HCT116 (cell line): Measurements from ENCODE around the gene KCNIP4. TPM values are rescaled to one million over a fixed set of nuclear protein-coding genes. Genes with fewer than 3 reads are reported as not detected.

Experiments used
- ATAC-seq: fragments of 200-7000 bp; cut with Tn5 transposase; 2 replicates; pipeline ENCODE4 v1.9.1; 2020; ENCODE audit warnings: mild to moderate bottlenecking, moderate library complexity
- BruUV-seq: library from RNA; stranded (reverse); fragments of 400-500 nt; replicated peaks from 2 replicates; lab custom pipeline; 2021; lab: Mats Ljungman, UMichigan
- CTCF ChIA-PET: fragments of 300-600 bp; sonication (Branson Sonifier 250); formaldehyde crosslinking; loops from one replicate; lab custom pipeline; 2021; ENCODE audit warnings: antibody characterized with exemption; lab: Charles Lee
- POLR2A ChIA-PET: fragments of 300-600, 350-600 bp; sonication (Branson Sonifier 250); formaldehyde crosslinking; loops from one replicate; lab custom pipeline; 2021; ENCODE audit warnings: antibody characterized with exemption; lab: Charles Lee
- RAD21 ChIA-PET, 2 experiments: fragments of 300-600 bp; sonication (Branson Sonifier 250); formaldehyde crosslinking; loops; one replicate each; lab custom pipeline; 2023; ENCODE audit warnings: low total read pairs in 2 of 2; ENCODE audit not compliant: uncharacterized antibody in 2 of 2, unreplicated experiment in 2 of 2, low non-redundant PET in 1 of 2; lab: Charles Lee
- DNase-seq: peaks from one replicate; pipeline ENCODE4 v3.0.0-alpha.2; 2010; ENCODE audit warnings: low read depth, low spot score
- H2AFZ ChIP-seq: fragments of 200-600 bp; shearing (Covaris generic), sonication (generic); 2 replicates; pipeline ENCODE4 v1.6.1; 2017; ENCODE audit warnings: low read depth, mixed run types, mixed read lengths, antibody characterized with exemption, low read length; ENCODE audit not compliant: poor library complexity, severe bottlenecking
- H3K27ac ChIP-seq: 2 replicates; pipeline ENCODE4 v1.5.1; 2012; ENCODE audit warnings: low read depth, low read length
- H3K27me3 ChIP-seq: fragments of 200-600 bp; sonication (generic); 2 replicates; pipeline ENCODE4 v1.6.1; 2016; ENCODE audit warnings: mixed run types, low read length, mixed read lengths; ENCODE audit not compliant: insufficient read depth
- H3K36me3 ChIP-seq, 2 experiments: fragments of 200-500 bp in 1 of 2; fragments of 200-600 bp in 1 of 2; sonication (Bioruptor generic) in 1 of 2; sonication (generic) in 1 of 2; 2 replicates each; pipeline versions ENCODE4 v1.5.1 to v1.6.1; 2014 to 2016; ENCODE audit warnings: low read length in 2 of 2, inconsistent platforms in 1 of 2, mixed read lengths in 1 of 2, mixed run types in 1 of 2; ENCODE audit not compliant: insufficient read depth in 2 of 2, control insufficient read depth in 1 of 2
- H3K4me1 ChIP-seq, 2 experiments: fragments of 200-600 bp in 1 of 2; sonication (generic) in 1 of 2; 2 replicates each; pipeline versions ENCODE4 v1.5.1 to v1.6.1; 2012 to 2017; ENCODE audit warnings: low read length in 2 of 2, inconsistent platforms in 1 of 2, mild to moderate bottlenecking in 1 of 2, mixed read lengths in 1 of 2, mixed run types in 1 of 2, moderate library complexity in 1 of 2; ENCODE audit not compliant: insufficient read depth in 2 of 2, control insufficient read depth in 1 of 2
- H3K4me2 ChIP-seq: fragments of 200-600 bp; sonication (generic); 2 replicates; pipeline ENCODE4 v1.6.1; 2017; ENCODE audit warnings: mixed run types, low read length, mixed read lengths
- H3K4me3 ChIP-seq, 2 experiments: fragments of 200-600 bp in 1 of 2; sonication (generic) in 1 of 2; replicated peaks in 1 of 2; 2 replicates each; pipeline ENCODE4 v1.5.1; 2011 to 2016; ENCODE audit warnings: low read length in 2 of 2, control low read depth in 1 of 2, low read depth in 1 of 2, mild to moderate bottlenecking in 1 of 2, mixed read lengths in 1 of 2, mixed run types in 1 of 2
- H3K79me2 ChIP-seq: fragments of 200-600 bp; sonication (generic); 2 replicates; pipeline ENCODE4 v1.6.1; 2017; ENCODE audit warnings: mild to moderate bottlenecking, mixed run types, low read length, moderate library complexity, mixed read lengths; ENCODE audit not compliant: insufficient read depth
- H3K9ac ChIP-seq: fragments of 200-600 bp; sonication (generic); 2 replicates; pipeline ENCODE4 v1.6.1; 2016; ENCODE audit warnings: low read length, mixed read lengths
- H3K9me2 ChIP-seq: fragments of 200-600 bp; sonication (generic), shearing (Covaris generic); 2 replicates; pipeline ENCODE4 v1.6.1; 2017; ENCODE audit warnings: mixed run types, mild to moderate bottlenecking, moderate library complexity; ENCODE audit not compliant: insufficient read depth
- H3K9me3 ChIP-seq, 2 experiments: fragments of 200-500 bp in 1 of 2; fragments of 200-600 bp in 1 of 2; sonication (Bioruptor generic) in 1 of 2; sonication (generic) in 1 of 2; 2 replicates each; pipeline ENCODE4 v1.6.1; 2014 to 2017; ENCODE audit warnings: low read length in 2 of 2, mixed read lengths in 2 of 2, inconsistent platforms in 1 of 2, low read depth in 1 of 2, mild to moderate bottlenecking in 1 of 2, mixed run types in 1 of 2, moderate library complexity in 1 of 2; ENCODE audit not compliant: control insufficient read depth in 1 of 2, insufficient read depth in 1 of 2
- H4K20me1 ChIP-seq: fragments of 200-600 bp; sonication (generic), shearing (Covaris generic); 2 replicates; pipeline ENCODE4 v1.6.1; 2017; ENCODE audit warnings: mixed run types, mild to moderate bottlenecking, moderate library complexity; ENCODE audit not compliant: insufficient read depth
- ATF3 ChIP-seq: IDR thresholded peaks from 2 replicates; pipeline ENCODE4 v1.6.1; 2012
- CBX3 ChIP-seq: IDR thresholded peaks from 2 replicates; pipeline ENCODE4 v1.6.1; 2012; ENCODE audit warnings: low read depth
- CEBPB ChIP-seq: IDR thresholded peaks from 2 replicates; pipeline ENCODE4 v1.6.1; 2012; ENCODE audit warnings: low read depth
- EGR1 ChIP-seq: IDR thresholded peaks from 2 replicates; pipeline ENCODE4 v1.6.1; 2012; ENCODE audit warnings: low read depth
- ELF1 ChIP-seq: IDR thresholded peaks from 2 replicates; pipeline ENCODE4 v1.6.1; 2012; ENCODE audit warnings: low read depth, borderline replicate concordance
- EZH2 ChIP-seq: fragments of 200-600 bp; sonication (generic); IDR thresholded peaks from 2 replicates; pipeline ENCODE4 v1.6.1; 2017; ENCODE audit warnings: antibody characterized with exemption, mixed run types
- FOSL1 ChIP-seq: IDR thresholded peaks from 2 replicates; pipeline ENCODE4 v1.6.1; 2012; ENCODE audit warnings: low read depth
- JUND ChIP-seq: IDR thresholded peaks from 2 replicates; pipeline ENCODE4 v1.6.1; 2012
- MAX ChIP-seq: IDR thresholded peaks from 2 replicates; pipeline ENCODE4 v1.6.1; 2012
- POLR2A ChIP-seq: IDR thresholded peaks from 2 replicates; pipeline ENCODE4 v1.7.0; 2011; ENCODE audit warnings: borderline replicate concordance; ENCODE audit not compliant: insufficient read depth, insufficient read length; ENCODE audit errors: extremely low read depth
- REST ChIP-seq: IDR thresholded peaks from 2 replicates; pipeline ENCODE4 v1.6.1; 2012; ENCODE audit warnings: low read depth
- SIN3A ChIP-seq: IDR thresholded peaks from 2 replicates; pipeline ENCODE4 v1.6.1; 2012; ENCODE audit warnings: low read depth
- SP1 ChIP-seq: IDR thresholded peaks from 2 replicates; pipeline ENCODE4 v1.6.1; 2012; ENCODE audit warnings: low read depth
- SRF ChIP-seq: IDR thresholded peaks from 2 replicates; pipeline ENCODE4 v1.6.1; 2012; ENCODE audit warnings: low read depth
- TCF7L2 ChIP-seq: IDR thresholded peaks from 2 replicates; pipeline ENCODE4 v1.7.0; 2011; ENCODE audit warnings: borderline replicate concordance, inconsistent platforms; ENCODE audit not compliant: insufficient read depth, insufficient read length; ENCODE audit errors: extremely low read depth
- YY1 ChIP-seq: IDR thresholded peaks from 2 replicates; pipeline ENCODE4 v1.6.1; 2011; ENCODE audit warnings: low read length, low read depth, moderate library complexity, mild to moderate bottlenecking; ENCODE audit not compliant: insufficient replicate concordance; ENCODE audit errors: extremely low read depth
- ZNF274 ChIP-seq: fragments of 200-500 bp; sonication (Bioruptor generic); IDR thresholded peaks from 2 replicates; pipeline ENCODE4 v1.6.1; 2014; ENCODE audit warnings: mild to moderate bottlenecking, low read depth, low read length, inconsistent platforms
- intact Hi-C: fragments of 100-400 bp; cut with micrococcal nuclease; formaldehyde crosslinking; loops from 2 replicates; pipeline ENCODE4 v1.10.0; 2022
- total RNA-seq: library from RNA; stranded (reverse); gene quantifications from one replicate; pipeline ENCODE4 v1.2.1, GENCODE V29; 2021; ENCODE audit not compliant: unreplicated experiment
- TF ChIP-seq, protein P1 (sequence below), 3 experiments: fragments of 200-600 bp in 1 of 3; sonication (generic) in 1 of 3; IDR thresholded peaks in 2 of 3; conservative IDR thresholded peaks in 1 of 3; 2 replicates each; pipeline ENCODE4 v1.5.1; 2012 to 2017; ENCODE audit warnings: low read depth in 2 of 3, low read length in 2 of 3, antibody characterized with exemption in 1 of 3, borderline replicate concordance in 1 of 3, control low read depth in 1 of 3, mild to moderate bottlenecking in 1 of 3, mixed read lengths in 1 of 3, mixed run types in 1 of 3, moderate library complexity in 1 of 3; ENCODE audit not compliant: insufficient read depth in 1 of 3
- TF ChIP-seq, protein P2 (sequence below): IDR thresholded peaks from 2 replicates; pipeline ENCODE4 v1.6.1; 2011; ENCODE audit warnings: mild to moderate bottlenecking, low read length, moderate library complexity; ENCODE audit not compliant: insufficient replicate concordance; ENCODE audit errors: extremely low read depth

The KCNIP4 gene
- total RNA-seq, 1 experiment from 2014 or later: not detected

- Histone ChIP-seq H3K4me2 (no peak overlapping the region), H3K36me3 (no peaks in the 10 kb centered on the region), H3K4me3 (no peak overlapping the region), H3K27ac (no peak overlapping the region), H3K4me1 (no peaks in the 10 kb centered on the region), H2AFZ (no peak overlapping the region), H3K79me2 (no peaks in the 10 kb centered on the region), H4K20me1 (no peaks in the 10 kb centered on the region), H3K9me2 (no peaks in the 10 kb centered on the region), H3K9ac (no peak overlapping the region), H3K27me3 (no peaks in the 10 kb centered on the region), H3K9me3 (peaks cover 0 to 4% of the 10 kb centered on the region in 2 experiments; a peak in 1 of 4 replicates)
- ATAC-seq (no peak), DNase-seq (no peak)
- ChIA-PET RAD21 (no interaction called here), CTCF (no interaction called here), POLR2A (no interaction called here)
- no peak for TF ChIP-seq ATF3
- no peak for TF ChIP-seq JUND
- no peak for TF ChIP-seq FOSL1
- TF ChIP-seq, protein P1, sequence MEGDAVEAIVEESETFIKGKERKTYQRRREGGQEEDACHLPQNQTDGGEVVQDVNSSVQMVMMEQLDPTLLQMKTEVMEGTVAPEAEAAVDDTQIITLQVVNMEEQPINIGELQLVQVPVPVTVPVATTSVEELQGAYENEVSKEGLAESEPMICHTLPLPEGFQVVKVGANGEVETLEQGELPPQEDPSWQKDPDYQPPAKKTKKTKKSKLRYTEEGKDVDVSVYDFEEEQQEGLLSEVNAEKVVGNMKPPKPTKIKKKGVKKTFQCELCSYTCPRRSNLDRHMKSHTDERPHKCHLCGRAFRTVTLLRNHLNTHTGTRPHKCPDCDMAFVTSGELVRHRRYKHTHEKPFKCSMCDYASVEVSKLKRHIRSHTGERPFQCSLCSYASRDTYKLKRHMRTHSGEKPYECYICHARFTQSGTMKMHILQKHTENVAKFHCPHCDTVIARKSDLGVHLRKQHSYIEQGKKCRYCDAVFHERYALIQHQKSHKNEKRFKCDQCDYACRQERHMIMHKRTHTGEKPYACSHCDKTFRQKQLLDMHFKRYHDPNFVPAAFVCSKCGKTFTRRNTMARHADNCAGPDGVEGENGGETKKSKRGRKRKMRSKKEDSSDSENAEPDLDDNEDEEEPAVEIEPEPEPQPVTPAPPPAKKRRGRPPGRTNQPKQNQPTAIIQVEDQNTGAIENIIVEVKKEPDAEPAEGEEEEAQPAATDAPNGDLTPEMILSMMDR (IDR thresholded peaks at IDR 0.05 in 2 of 3, conservative IDR thresholded peaks at IDR 0.05 in 1 of 3; ENCODE audit: borderline replicate concordance in 1 of 3, insufficient read depth in 1 of 3, low read depth in 2 of 3, low read length in 2 of 3): no peak
- no peak for TF ChIP-seq ELF1
- TF ChIP-seq MAX: no peak
- TF ChIP-seq SRF: no peak
- TF ChIP-seq CEBPB: no peak
- no peak for TF ChIP-seq YY1
- no peak for TF ChIP-seq SP1
- TF ChIP-seq CBX3: no peak
- TF ChIP-seq SIN3A: no peak
- TF ChIP-seq EGR1: no peak
- TF ChIP-seq, protein P2, sequence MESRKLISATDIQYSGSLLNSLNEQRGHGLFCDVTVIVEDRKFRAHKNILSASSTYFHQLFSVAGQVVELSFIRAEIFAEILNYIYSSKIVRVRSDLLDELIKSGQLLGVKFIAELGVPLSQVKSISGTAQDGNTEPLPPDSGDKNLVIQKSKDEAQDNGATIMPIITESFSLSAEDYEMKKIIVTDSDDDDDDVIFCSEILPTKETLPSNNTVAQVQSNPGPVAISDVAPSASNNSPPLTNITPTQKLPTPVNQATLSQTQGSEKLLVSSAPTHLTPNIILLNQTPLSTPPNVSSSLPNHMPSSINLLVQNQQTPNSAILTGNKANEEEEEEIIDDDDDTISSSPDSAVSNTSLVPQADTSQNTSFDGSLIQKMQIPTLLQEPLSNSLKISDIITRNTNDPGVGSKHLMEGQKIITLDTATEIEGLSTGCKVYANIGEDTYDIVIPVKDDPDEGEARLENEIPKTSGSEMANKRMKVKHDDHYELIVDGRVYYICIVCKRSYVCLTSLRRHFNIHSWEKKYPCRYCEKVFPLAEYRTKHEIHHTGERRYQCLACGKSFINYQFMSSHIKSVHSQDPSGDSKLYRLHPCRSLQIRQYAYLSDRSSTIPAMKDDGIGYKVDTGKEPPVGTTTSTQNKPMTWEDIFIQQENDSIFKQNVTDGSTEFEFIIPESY: no peak
- TF ChIP-seq ZNF274: no peak
- no peak for TF ChIP-seq TCF7L2
- TF ChIP-seq REST: no peak
- no peak for TF ChIP-seq EZH2
- no peak for TF ChIP-seq POLR2A
- BruUV-seq: no TSS peak
- intact Hi-C loops: no loop called here
These were observed 493.7 kb downstream of the KCNIP4 start for GRCh38 chr4:21454831-21455230.
